HepG2 (cell line): ENCODE data around the gene TPX2. TPM values are rescaled to one million over a fixed set of nuclear protein-coding genes. Genes with fewer than 3 reads are reported as not detected.

ENCODE experiments used
- ATF7 ChIP-seq, 2 experiments: fragments of 450-650 bp in 1 of 2; sonication (generic) in 1 of 2; formaldehyde crosslinking in 1 of 2; IDR thresholded peaks; 2 replicates each; pipeline versions ENCODE4 v1.4.0 to v1.6.1; 2016 to 2020; ENCODE audit warnings: antibody characterized with exemption in 1 of 2, mild to moderate bottlenecking in 1 of 2, missing genetic modification reagents in 1 of 2
- CREM ChIP-seq, 2 experiments: sonication (generic) in 1 of 2; formaldehyde crosslinking in 1 of 2; IDR thresholded peaks; 2 replicates each; pipeline versions ENCODE4 v1.4.0 to v1.6.1; 2016 to 2020; ENCODE audit warnings: antibody characterized with exemption in 1 of 2, mild to moderate bottlenecking in 1 of 2, missing genetic modification reagents in 1 of 2
- ESRRA ChIP-seq: sonication (generic); formaldehyde crosslinking; IDR thresholded peaks from 2 replicates; pipeline ENCODE4 v1.5.1; 2020; ENCODE audit warnings: mild to moderate bottlenecking, low read depth, missing genetic modification reagents
- FOXJ3 ChIP-seq: sonication (generic); formaldehyde crosslinking; IDR thresholded peaks from 2 replicates; pipeline ENCODE4 v1.4.0; 2020; ENCODE audit warnings: missing genetic modification reagents, mild to moderate bottlenecking, borderline replicate concordance
- FOXK1 ChIP-seq: sonication (generic); formaldehyde crosslinking; IDR thresholded peaks from 2 replicates; pipeline ENCODE4 v1.4.0; 2020; ENCODE audit warnings: low read depth, missing genetic modification reagents, borderline replicate concordance
- GATAD1 ChIP-seq: IDR thresholded peaks from 2 replicates; pipeline ENCODE4 v1.6.1; 2016; ENCODE audit warnings: missing genetic modification reagents, missing compliant biosample characterization
- HCFC1 ChIP-seq: fragments of 150-350 bp; IDR thresholded peaks from 2 replicates; pipeline ENCODE4 v1.6.1; 2014; ENCODE audit warnings: low read depth, low read length
- NBN ChIP-seq: fragments of 450-650 bp; conservative IDR thresholded peaks from 2 replicates; pipeline ENCODE4 v1.6.1; 2017
- PAF1 ChIP-seq: IDR thresholded peaks from 2 replicates; pipeline ENCODE4 v1.6.1; 2016; ENCODE audit warnings: missing genetic modification reagents, missing compliant biosample characterization
- POLR2A ChIP-seq, 2 experiments: IDR thresholded peaks; 2 replicates each; pipeline ENCODE4 v1.6.1; 2011; ENCODE audit warnings: low read depth in 2 of 2, low read length in 2 of 2, mild to moderate bottlenecking in 1 of 2, moderate library complexity in 1 of 2; ENCODE audit not compliant: insufficient read depth in 1 of 2
- SMAD1 ChIP-seq: sonication (generic); formaldehyde crosslinking; IDR thresholded peaks from 2 replicates; pipeline ENCODE4 v1.4.0; 2020; ENCODE audit warnings: missing genetic modification reagents, low read depth, mild to moderate bottlenecking, borderline replicate concordance
- SRSF9 ChIP-seq: fragments of 200-400 bp; formaldehyde crosslinking; IDR thresholded peaks from 2 replicates; pipeline ENCODE4 v1.6.1; 2018; ENCODE audit warnings: borderline replicate concordance, mild to moderate bottlenecking, low read depth, low read length; ENCODE audit not compliant: insufficient read depth, poor library complexity, severe bottlenecking
- STAT5B ChIP-seq: sonication (generic); formaldehyde crosslinking; IDR thresholded peaks from 2 replicates; pipeline ENCODE4 v1.4.0; 2020; ENCODE audit warnings: missing genetic modification reagents
- TBX2 ChIP-seq: sonication (generic); formaldehyde crosslinking; IDR thresholded peaks from 2 replicates; pipeline ENCODE4 v1.5.0; 2020; ENCODE audit warnings: missing genetic modification reagents, mild to moderate bottlenecking, borderline replicate concordance
- U2AF1 ChIP-seq: fragments of 200-400 bp; formaldehyde crosslinking; optimal IDR thresholded peaks from 2 replicates; pipeline ENCODE3; 2017; ENCODE audit warnings: mild to moderate bottlenecking, low read depth, low read length
- ZNF430 ChIP-seq: sonication (generic); formaldehyde crosslinking; IDR thresholded peaks from 2 replicates; pipeline ENCODE4 v1.9.0; 2021; ENCODE audit warnings: mild to moderate bottlenecking, missing genetic modification reagents
- ZNF543 ChIP-seq: sonication (generic); formaldehyde crosslinking; IDR thresholded peaks from 2 replicates; pipeline ENCODE4 v1.4.0; 2020; ENCODE audit warnings: mild to moderate bottlenecking, missing genetic modification reagents
- ZNF607 ChIP-seq: sonication (generic); formaldehyde crosslinking; IDR thresholded peaks from 2 replicates; pipeline ENCODE4 v1.5.1; 2020; ENCODE audit warnings: missing genetic modification reagents, mild to moderate bottlenecking, borderline replicate concordance
- ZNF629 ChIP-seq: sonication (generic); formaldehyde crosslinking; conservative IDR thresholded peaks from 2 replicates; pipeline ENCODE4 v1.5.0; 2020; ENCODE audit warnings: missing genetic modification reagents
- ZNF737 ChIP-seq: sonication (generic); formaldehyde crosslinking; IDR thresholded peaks from 2 replicates; pipeline ENCODE4 v1.5.0; 2020; ENCODE audit warnings: missing genetic modification reagents, mild to moderate bottlenecking, borderline replicate concordance
- ZSCAN21 ChIP-seq: sonication (generic); formaldehyde crosslinking; IDR thresholded peaks from 2 replicates; pipeline ENCODE4 v1.8.0; 2022; ENCODE audit warnings: mild to moderate bottlenecking, missing genetic modification reagents, moderate library complexity, borderline replicate concordance
- ZSCAN30 ChIP-seq: sonication (generic); formaldehyde crosslinking; IDR thresholded peaks from 2 replicates; pipeline ENCODE4 v1.5.0; 2020; ENCODE audit warnings: mild to moderate bottlenecking, missing genetic modification reagents
- polyA plus RNA-seq, 8 experiments: library from polyadenylated mRNA; depleted of rRNA in 3 of 8; stranded (reverse) in 7 of 8; unstranded in 1 of 8; fragments of >200 nt; fragmentation: Illumina TruSeq in 4 of 8; extraction: Trizol in 4 of 8; gene quantifications; 2 replicates each; pipeline versions ENCODE4 v1.2.1 to v1.2.3, GENCODE V29; 2011 to 2016; ENCODE audit warnings: low read depth in 4 of 8, missing spikeins in 1 of 8, mixed read lengths in 1 of 8; ENCODE audit not compliant: insufficient read depth in 1 of 8
- total RNA-seq, 5 experiments: library from RNA; depleted of rRNA; stranded (reverse); fragments of >200 nt; fragmentation: Illumina TruSeq; extraction: Trizol; gene quantifications; 2 replicates each; pipeline ENCODE4 v1.2.3, GENCODE V29; 2016; ENCODE audit warnings: low read depth in 1 of 5
- TF ChIP-seq, protein P1 (sequence below): sonication (generic); formaldehyde crosslinking; IDR thresholded peaks from 2 replicates; pipeline ENCODE4 v1.5.0; 2020; ENCODE audit warnings: mild to moderate bottlenecking, missing genetic modification reagents
- TF ChIP-seq, protein P2 (sequence below): sonication (generic); formaldehyde crosslinking; IDR thresholded peaks from 2 replicates; pipeline ENCODE4 v1.4.0; 2020; ENCODE audit warnings: missing genetic modification reagents, low read depth, mild to moderate bottlenecking, borderline replicate concordance
- TF ChIP-seq, protein P3 (sequence below): IDR thresholded peaks from 2 replicates; pipeline ENCODE4 v1.6.1; 2016; ENCODE audit warnings: control low read depth
- TF ChIP-seq, protein P4 (sequence below): sonication (generic); formaldehyde crosslinking; IDR thresholded peaks from 2 replicates; pipeline ENCODE4 v1.4.0; 2020; ENCODE audit warnings: mild to moderate bottlenecking, missing genetic modification reagents, borderline replicate concordance

TPX2 gene
- total and polyA plus RNA-seq, 2 of the 13 experiments (the other 11 are each of a cell fraction or from before 2014, with no cell fraction given): 34.3 to 124 TPM

DNA sequence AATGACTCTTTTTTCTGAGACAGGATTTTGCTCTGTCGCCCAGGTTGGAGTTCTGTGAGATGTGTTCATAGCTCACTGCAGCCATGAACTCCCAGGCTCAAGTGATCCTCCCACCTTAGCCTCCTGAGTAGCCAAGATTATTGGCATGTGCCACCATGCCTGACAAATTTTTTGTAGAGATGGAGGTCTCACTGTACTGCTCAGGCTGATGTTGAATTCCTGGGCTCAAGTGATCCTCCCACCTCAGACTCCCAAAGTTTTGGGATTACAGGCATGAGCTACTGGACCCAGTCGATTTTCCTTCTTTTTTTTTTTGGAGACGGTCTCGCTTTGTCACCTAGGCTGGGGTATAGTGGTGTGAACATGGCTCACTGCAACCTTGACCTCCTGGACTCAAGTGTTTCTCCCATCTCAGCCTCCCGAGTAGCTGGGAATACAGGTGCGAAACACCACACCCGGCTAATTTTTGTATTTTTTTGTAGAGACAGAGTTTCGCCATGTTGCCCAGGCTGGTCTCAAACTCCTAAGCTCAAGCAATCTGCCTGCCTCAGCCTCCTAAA is 40.8 kb upstream of the TPX2 start (continued):
- TF ChIP-seq ATF7 (IDR thresholded peaks at IDR 0.05): no peak
- TF ChIP-seq ATF7 (CRISPR knock-in tag; IDR thresholded peaks at IDR 0.05): no peak; the same call in 1 of the 2 replicates
- no peak for TF ChIP-seq FOXK1 (CRISPR knock-in tag)
- 0 out of 4 replicates have a peak, but pooled peaks of 1 of the 2 experiments have one; percentile 0 for TF ChIP-seq POLR2A (IDR thresholded peaks at IDR 0.05; ENCODE audit: insufficient read depth in 1 of 2, low read depth in 2 of 2, low read length in 2 of 2)
- TF ChIP-seq GATAD1 (CRISPR knock-in tag): no peak
- TF ChIP-seq, protein P1, sequence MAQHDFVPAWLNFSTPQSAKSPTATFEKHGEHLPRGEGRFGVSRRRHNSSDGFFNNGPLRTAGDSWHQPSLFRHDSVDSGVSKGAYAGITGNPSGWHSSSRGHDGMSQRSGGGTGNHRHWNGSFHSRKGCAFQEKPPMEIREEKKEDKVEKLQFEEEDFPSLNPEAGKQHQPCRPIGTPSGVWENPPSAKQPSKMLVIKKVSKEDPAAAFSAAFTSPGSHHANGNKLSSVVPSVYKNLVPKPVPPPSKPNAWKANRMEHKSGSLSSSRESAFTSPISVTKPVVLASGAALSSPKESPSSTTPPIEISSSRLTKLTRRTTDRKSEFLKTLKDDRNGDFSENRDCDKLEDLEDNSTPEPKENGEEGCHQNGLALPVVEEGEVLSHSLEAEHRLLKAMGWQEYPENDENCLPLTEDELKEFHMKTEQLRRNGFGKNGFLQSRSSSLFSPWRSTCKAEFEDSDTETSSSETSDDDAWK (CRISPR knock-in tag): no peak
- 0 out of 2 replicates have a peak, but pooled peaks have one; percentile 36 for TF ChIP-seq ZSCAN21 (CRISPR knock-in tag)
- no peak for TF ChIP-seq FOXJ3
- no peak for TF ChIP-seq CREM (IDR thresholded peaks at IDR 0.05)
- TF ChIP-seq CREM (CRISPR knock-in tag; IDR thresholded peaks at IDR 0.05): no peak
- TF ChIP-seq, protein P2, sequence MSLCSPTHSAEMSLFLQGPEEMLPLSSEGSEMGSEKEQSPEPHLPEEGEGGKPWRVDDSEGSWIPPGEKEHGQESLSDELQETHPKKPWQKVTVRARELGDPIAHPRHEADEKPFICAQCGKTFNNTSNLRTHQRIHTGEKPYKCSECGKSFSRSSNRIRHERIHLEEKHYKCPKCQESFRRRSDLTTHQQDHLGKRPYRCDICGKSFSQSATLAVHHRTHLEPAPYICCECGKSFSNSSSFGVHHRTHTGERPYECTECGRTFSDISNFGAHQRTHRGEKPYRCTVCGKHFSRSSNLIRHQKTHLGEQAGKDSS (CRISPR knock-in tag): 0 out of 2 replicates have a peak, but pooled peaks have one; percentile 9
- TF ChIP-seq STAT5B (CRISPR knock-in tag): no peak
- TF ChIP-seq U2AF1: no peak
- no peak for TF ChIP-seq ZNF607 (CRISPR knock-in tag)
- TF ChIP-seq HCFC1: no peak
- TF ChIP-seq ZNF737 (CRISPR knock-in tag): no peak; the same call in none of the 2 replicates
- TF ChIP-seq TBX2 (CRISPR knock-in tag): no peak; the same call in 1 of the 2 replicates
- TF ChIP-seq SMAD1 (CRISPR knock-in tag): 0 out of 2 replicates have a peak, but pooled peaks have one; percentile 74
- no peak for TF ChIP-seq NBN
- TF ChIP-seq PAF1 (CRISPR knock-in tag): no peak
- no peak for TF ChIP-seq ZNF543 (CRISPR knock-in tag)
- TF ChIP-seq, protein P3, sequence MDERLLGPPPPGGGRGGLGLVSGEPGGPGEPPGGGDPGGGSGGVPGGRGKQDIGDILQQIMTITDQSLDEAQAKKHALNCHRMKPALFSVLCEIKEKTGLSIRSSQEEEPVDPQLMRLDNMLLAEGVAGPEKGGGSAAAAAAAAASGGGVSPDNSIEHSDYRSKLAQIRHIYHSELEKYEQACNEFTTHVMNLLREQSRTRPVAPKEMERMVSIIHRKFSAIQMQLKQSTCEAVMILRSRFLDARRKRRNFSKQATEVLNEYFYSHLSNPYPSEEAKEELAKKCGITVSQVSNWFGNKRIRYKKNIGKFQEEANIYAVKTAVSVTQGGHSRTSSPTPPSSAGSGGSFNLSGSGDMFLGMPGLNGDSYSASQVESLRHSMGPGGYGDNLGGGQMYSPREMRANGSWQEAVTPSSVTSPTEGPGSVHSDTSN (CRISPR knock-in tag): no peak
- TF ChIP-seq ZSCAN30 (CRISPR knock-in tag): 0 out of 2 replicates have a peak, but pooled peaks have one; percentile 20
- peak; percentile 20; the same call in 1 of the 2 replicates for TF ChIP-seq ZNF430 (CRISPR knock-in tag)
- TF ChIP-seq ZNF629: no peak
- no peak for TF ChIP-seq ESRRA (CRISPR knock-in tag)
- TF ChIP-seq, protein P4, sequence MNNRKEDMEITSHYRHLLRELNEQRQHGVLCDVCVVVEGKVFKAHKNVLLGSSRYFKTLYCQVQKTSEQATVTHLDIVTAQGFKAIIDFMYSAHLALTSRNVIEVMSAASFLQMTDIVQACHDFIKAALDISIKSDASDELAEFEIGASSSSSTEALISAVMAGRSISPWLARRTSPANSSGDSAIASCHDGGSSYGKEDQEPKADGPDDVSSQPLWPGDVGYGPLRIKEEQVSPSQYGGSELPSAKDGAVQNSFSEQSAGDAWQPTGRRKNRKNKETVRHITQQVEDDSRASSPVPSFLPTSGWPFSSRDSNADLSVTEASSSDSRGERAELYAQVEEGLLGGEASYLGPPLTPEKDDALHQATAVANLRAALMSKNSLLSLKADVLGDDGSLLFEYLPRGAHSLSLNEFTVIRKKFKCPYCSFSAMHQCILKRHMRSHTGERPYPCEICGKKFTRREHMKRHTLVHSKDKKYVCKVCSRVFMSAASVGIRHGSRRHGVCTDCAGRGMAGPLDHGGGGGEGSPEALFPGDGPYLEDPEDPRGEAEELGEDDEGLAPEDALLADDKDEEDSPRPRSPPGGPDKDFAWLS (CRISPR knock-in tag): 0 out of 2 replicates have a peak, but pooled peaks have one; percentile 37
- TF ChIP-seq SRSF9: no peak
